Uterus (tissue), 4 donors: Measurements from ENCODE around the gene TPO. TPM values are rescaled to one million over a fixed set of nuclear protein-coding genes. Genes with fewer than 3 reads are reported as not detected.

Experiments
- DNase-seq, 2 donors: peaks; one replicate each; pipeline ENCODE4 v3.0.0-alpha.2; 2019 to 2020
- H3K27ac ChIP-seq, 2 donors: fragments of 200-600 bp; sonication (generic); 1 replicate in 1 of 2; 2 replicates in 1 of 2; pipeline ENCODE4 v1.5.1; 2016 to 2018
- H3K27me3 ChIP-seq, 2 donors: fragments of 200-600 bp; sonication (generic); one replicate each; pipeline ENCODE4 v1.5.1; 2018 to 2019; ENCODE audit warnings: control low read depth in 1 of 2
- H3K36me3 ChIP-seq, 2 donors: fragments of 200-600 bp; sonication (generic); one replicate each; pipeline ENCODE4 v1.5.1; 2019; ENCODE audit warnings: control low read depth in 1 of 2
- H3K4me1 ChIP-seq, 2 donors: fragments of 200-600 bp; sonication (generic); one replicate each; pipeline ENCODE4 v1.5.1; 2018 to 2019; ENCODE audit warnings: control low read depth in 1 of 2
- H3K4me3 ChIP-seq, 2 donors: fragments of 200-600 bp; sonication (generic); 1 replicate in 1 of 2; 2 replicates in 1 of 2; pipeline ENCODE4 v1.5.1; 2018 to 2019; ENCODE audit warnings: mild to moderate bottlenecking in 1 of 2
- H3K9me3 ChIP-seq, 2 donors: fragments of 200-600 bp; sonication (generic); one replicate each; pipeline ENCODE4 v1.5.1; 2019; ENCODE audit warnings: control low read depth in 1 of 2
- CTCF ChIP-seq, 4 experiments: fragments of 200-600 bp in 2 of 4; fragments of 450-650 bp in 2 of 4; sonication (generic) in 2 of 4; IDR thresholded peaks; one replicate each; pipeline ENCODE4 v1.5.1; 2016 to 2019; ENCODE audit warnings: antibody characterized with exemption in 4 of 4, mild to moderate bottlenecking in 2 of 4, moderate library complexity in 1 of 4
- POLR2A ChIP-seq, 2 donors: fragments of 450-650 bp; IDR thresholded peaks; one replicate each; pipeline ENCODE4 v1.6.1; 2016; ENCODE audit warnings: antibody characterized with exemption in 2 of 2, mild to moderate bottlenecking in 1 of 2, moderate library complexity in 1 of 2
- intact Hi-C: fragments of 100-400 bp; cut with DNase I; formaldehyde crosslinking; loops from one replicate; pipeline ENCODE4 v1.15.1; 2023; ENCODE audit warnings: low total_unique reads
- total RNA-seq, 4 donors: library from RNA; depleted of rRNA in 3 of 4; stranded (reverse); fragments of >200 nt in 3 of 4; gene quantifications; one replicate each; pipeline versions ENCODE4 v1.1.0 to v1.2.4, GENCODE V29; 2014 to 2023
- donor health status: DM: yes; HTN: yes; CAD: no.

The TPO gene
- total RNA-seq, 4 donors from 2014 or later = 4.4 TPM; not detected in 3

GRCh38 chr2:1518867-1519530 is 105.7 kb downstream of the TPO start:
- intact Hi-C loops = no loop called here
- H3K4me3 ChIP-seq = no peak overlapping the region
- no peaks in the 10 kb centered on the region for H3K27me3 ChIP-seq
- TF ChIP-seq POLR2A (IDR thresholded peaks at IDR 0.05) = no peak
- TF ChIP-seq CTCF (IDR thresholded peaks at IDR 0.05) = no peak
- H3K27ac ChIP-seq = no peak overlapping the region
- no peaks in the 10 kb centered on the region for H3K36me3 ChIP-seq
- no peak for DNase-seq
- H3K4me1 ChIP-seq = no peaks in the 10 kb centered on the region
- no peaks in the 10 kb centered on the region for H3K9me3 ChIP-seq

- Histone ChIP-seq H3K9me3 (no peaks in the 10 kb centered on the region), H3K27ac (no peak overlapping the region), H3K36me3 (no peaks in the 10 kb centered on the region), H3K27me3 (no peaks in the 10 kb centered on the region), H3K4me1 (no peaks in the 10 kb centered on the region), H3K4me3 (no peak overlapping the region)
- intact Hi-C loops = no loop called here
- TF ChIP-seq CTCF (IDR thresholded peaks at IDR 0.05) (no peak), POLR2A (IDR thresholded peaks at IDR 0.05) (no peak)
- no peak for DNase-seq
Observed at GRCh38 chr2:1521191-1521877, 108.1 kb downstream of the TPO start.

GRCh38 chr2:1521878-1522830 is 108.9 kb downstream of the TPO start:
- Histone ChIP-seq H3K4me3 (no peak overlapping the region), H3K27ac (no peak overlapping the region), H3K4me1 (no peaks in the 10 kb centered on the region), H3K9me3 (no peaks in the 10 kb centered on the region), H3K36me3 (no peaks in the 10 kb centered on the region), H3K27me3 (no peaks in the 10 kb centered on the region)
- intact Hi-C loops = no loop called here
- TF ChIP-seq CTCF (IDR thresholded peaks at IDR 0.05) (no peak), POLR2A (IDR thresholded peaks at IDR 0.05) (no peak)
- DNase-seq = no peak

- TF ChIP-seq CTCF (IDR thresholded peaks at IDR 0.05) (no peak), POLR2A (IDR thresholded peaks at IDR 0.05) (no peak)
Observed at GRCh38 chr2:1527153-1527992, 114.1 kb downstream of the TPO start.

More at GRCh38 chr2:1527153-1527992, 114.1 kb downstream of the TPO start:
- Histone ChIP-seq H3K27ac (no peak overlapping the region), H3K36me3 (no peaks in the 10 kb centered on the region), H3K4me3 (no peak overlapping the region), H3K9me3 (no peaks in the 10 kb centered on the region), H3K27me3 (no peaks in the 10 kb centered on the region), H3K4me1 (no peaks in the 10 kb centered on the region)
- intact Hi-C loops = no loop called here
- DNase-seq = no peak
